GM12878 (cell line): ENCODE data around the gene CDSN. TPM values are rescaled to one million over a fixed set of nuclear protein-coding genes. Genes with fewer than 3 reads are reported as not detected.

ENCODE experiments used
- ATAC-seq: fragments of 200-7000 bp; cut with Tn5 transposase; 3 replicates; pipeline ENCODE4 v1.9.1; 2020; ENCODE audit warnings: mild to moderate bottlenecking, moderate library complexity
- BruUV-seq: library from RNA; stranded (reverse); fragments of 400-500 nt; replicated peaks from 2 replicates; lab custom pipeline; 2021; lab: Mats Ljungman, UMichigan
- CTCF ChIA-PET: fragments of 300-600 bp; sonication (Branson Sonifier 250); formaldehyde crosslinking; extraction: SDS; loops from one replicate; lab custom pipeline; 2021; ENCODE audit warnings: inconsistent platforms; lab: Yijun Ruan, JAX
- POLR2A ChIA-PET: fragments of 350-600 bp; formaldehyde crosslinking; extraction: SDS; loops from one replicate; lab custom pipeline; 2021; ENCODE audit warnings: inconsistent platforms; lab: Charles Lee
- RAD21 ChIA-PET: fragments of 300-600 bp; sonication (Branson Sonifier 250); formaldehyde crosslinking; loops from one replicate; lab custom pipeline; 2023; ENCODE audit warnings: antibody characterized with exemption; ENCODE audit not compliant: unreplicated experiment; lab: Charles Lee
- SMC1A ChIA-PET: fragments of 300-600 bp; sonication (Branson Sonifier 250); formaldehyde crosslinking; loops from one replicate; lab custom pipeline; 2023; ENCODE audit not compliant: unreplicated experiment, uncharacterized antibody; lab: Charles Lee
- DNase-seq: peaks from one replicate; pipeline ENCODE4 v3.0.0-alpha.2; 2011; ENCODE audit warnings: low read depth, low spot score
- FAIRE-seq: peaks from 3 replicates; lab custom pipeline; 2011; peaks lifted over from hg19 to GRCh38; lab: Jason Lieb, UNC
- H2AFZ ChIP-seq: 2 replicates; pipeline ENCODE4 v1.6.0; 2011; ENCODE audit warnings: low read depth, low read length, control low read depth; ENCODE audit not compliant: control insufficient read depth
- H3K27ac ChIP-seq: 2 replicates; pipeline ENCODE4 v1.5.1; 2011; ENCODE audit warnings: control low read depth; ENCODE audit not compliant: control insufficient read depth, insufficient read depth
- H3K27me3 ChIP-seq, 2 experiments: replicated peaks in 1 of 2; 2 replicates each; pipeline versions ENCODE4 v1.6.0 to v1.6.1; 2011; ENCODE audit warnings: low read length in 1 of 2; ENCODE audit not compliant: control insufficient read depth in 2 of 2, insufficient read depth in 2 of 2
- H3K36me3 ChIP-seq, 2 experiments: 2 replicates each; pipeline ENCODE4 v1.5.1; 2011; ENCODE audit warnings: low read length in 1 of 2; ENCODE audit not compliant: control insufficient read depth in 2 of 2, insufficient read depth in 2 of 2
- H3K4me1 ChIP-seq: 2 replicates; pipeline ENCODE4 v1.6.1; 2011; ENCODE audit warnings: mild to moderate bottlenecking, low read length, moderate library complexity, mixed read lengths; ENCODE audit not compliant: control insufficient read depth, insufficient read depth
- H3K4me2 ChIP-seq: 2 replicates; pipeline ENCODE4 v1.6.0; 2011; ENCODE audit warnings: control low read depth; ENCODE audit not compliant: control insufficient read depth, insufficient read depth
- H3K4me3 ChIP-seq: fragments of 200-600 bp; sonication (generic); 2 replicates; pipeline ENCODE4 v1.5.1; 2016
- H3K79me2 ChIP-seq: 2 replicates; pipeline ENCODE4 v1.6.0; 2011; ENCODE audit warnings: low read length; ENCODE audit not compliant: control insufficient read depth, insufficient read depth
- H3K9ac ChIP-seq: 2 replicates; pipeline ENCODE4 v1.8.0; 2011; ENCODE audit warnings: low read length, control low read depth, mixed read lengths; ENCODE audit not compliant: control insufficient read depth, insufficient read depth
- H3K9me3 ChIP-seq: replicated peaks from 3 replicates; pipeline ENCODE4 v1.5.1; 2011; ENCODE audit warnings: mild to moderate bottlenecking, low read length; ENCODE audit not compliant: control insufficient read depth, insufficient read depth
- H4K20me1 ChIP-seq: 2 replicates; pipeline ENCODE4 v1.6.0; 2011; ENCODE audit not compliant: control insufficient read depth, insufficient read depth
- CREM ChIP-seq: IDR thresholded peaks from 2 replicates; pipeline ENCODE4 v1.6.1; 2014; ENCODE audit warnings: antibody characterized with exemption, low read depth
- ESRRA ChIP-seq: IDR thresholded peaks from 2 replicates; pipeline ENCODE4 v1.6.1; 2012; ENCODE audit warnings: mild to moderate bottlenecking, low read length, improper control_type of control experiment
- ETV6 ChIP-seq, 2 experiments: fragments of 450-650 bp in 1 of 2; IDR thresholded peaks in 1 of 2; conservative IDR thresholded peaks in 1 of 2; 2 replicates each; pipeline ENCODE4 v1.6.1; 2014; ENCODE audit warnings: antibody characterized with exemption in 1 of 2, borderline replicate concordance in 1 of 2, low read depth in 1 of 2, mild to moderate bottlenecking in 1 of 2, moderate library complexity in 1 of 2
- FOS ChIP-seq: IDR thresholded peaks from 3 replicates; pipeline ENCODE4 v1.6.1; 2011; ENCODE audit warnings: borderline replicate concordance; ENCODE audit not compliant: insufficient read length; ENCODE audit errors: extremely low read depth
- FOXK2 ChIP-seq: fragments of 450-650 bp; IDR thresholded peaks from 2 replicates; pipeline ENCODE4 v1.6.1; 2017; ENCODE audit warnings: mild to moderate bottlenecking, moderate library complexity
- KLF5 ChIP-seq: fragments of 450-650 bp; IDR thresholded peaks from 2 replicates; pipeline ENCODE4 v1.6.1; 2014; ENCODE audit warnings: mild to moderate bottlenecking; ENCODE audit not compliant: partially characterized antibody
- LARP7 ChIP-seq: fragments of 450-650 bp; IDR thresholded peaks from 2 replicates; pipeline ENCODE4 v1.6.1; 2017; ENCODE audit warnings: mild to moderate bottlenecking
- NFXL1 ChIP-seq: fragments of 450-650 bp; IDR thresholded peaks from 2 replicates; pipeline ENCODE4 v1.6.1; 2017; ENCODE audit warnings: antibody characterized with exemption, mild to moderate bottlenecking, borderline replicate concordance
- PAX5 ChIP-seq: IDR thresholded peaks from 2 replicates; pipeline ENCODE4 v1.6.1; 2011; ENCODE audit warnings: low read depth, low read length, borderline replicate concordance
- POLR2AphosphoS2 ChIP-seq: IDR thresholded peaks from 2 replicates; pipeline ENCODE4 v1.6.1; 2011; ENCODE audit warnings: low read depth, mild to moderate bottlenecking, low read length, improper control_type of control experiment, moderate library complexity
- SPI1 ChIP-seq: IDR thresholded peaks from 2 replicates; pipeline ENCODE4 v1.6.1; 2011; ENCODE audit warnings: low read depth, mild to moderate bottlenecking, low read length, moderate library complexity, borderline replicate concordance; ENCODE audit not compliant: insufficient read depth
- TCF12 ChIP-seq: IDR thresholded peaks from 2 replicates; pipeline ENCODE4 v1.6.1; 2011; ENCODE audit warnings: low read depth, mild to moderate bottlenecking, low read length
- ZBED1 ChIP-seq: IDR thresholded peaks from 2 replicates; pipeline ENCODE4 v1.6.1; 2016; ENCODE audit warnings: borderline replicate concordance
- WGBS: methylation state at CpG from one replicate; pipeline ENCODE4 v1.1.6; 2016; ENCODE audit warnings: low lambda C conversion rate; ENCODE audit not compliant: insufficient replicate concordance, insufficient coverage; ENCODE audit errors: missing lambda C conversion rate; 5-methylcytosine and 5-hydroxymethylcytosine counted together
- in situ Hi-C: fragments of 300-500 bp; cut with MboI; formaldehyde crosslinking; loops from 9 replicates; pipeline ENCODE4 v1.14.3; 2018; ENCODE audit warnings: mixed read lengths
- intact Hi-C: fragments of 100-400 bp; cut with micrococcal nuclease; formaldehyde crosslinking; loops from one replicate; pipeline ENCODE4 v1.14.2; 2022; ENCODE audit not compliant: unreplicated experiment
- polyA plus RNA-seq, 11 experiments: library from polyadenylated mRNA; depleted of rRNA in 4 of 11; unstranded in 6 of 11; stranded (reverse) in 5 of 11; fragments of >200 nt; fragmentation: Nextera tagmentation in 4 of 11; fragmentation: Illumina TruSeq in 1 of 11; extraction: Ambion mirVana in 4 of 11; extraction: Trizol in 1 of 11; gene quantifications; 1 replicate in 1 of 11; 2 replicates in 10 of 11; pipeline versions ENCODE4 v1.2.1 to v1.2.3, GENCODE V29; 2011 to 2016; ENCODE audit warnings: inconsistent platforms in 2 of 11, missing spikeins in 2 of 11, low read depth in 1 of 11
- total RNA-seq, 4 experiments: library from RNA; depleted of rRNA in 3 of 4; stranded (reverse); fragments of >200 nt in 3 of 4; fragmentation: Illumina TruSeq in 1 of 4; extraction: Trizol in 1 of 4; gene quantifications; 2 replicates each; pipeline versions ENCODE4 v1.2.1 to v1.2.3, GENCODE V29; 2013 to 2021
- TF ChIP-seq, protein P1 (sequence below): fragments of 450-650 bp; IDR thresholded peaks from 2 replicates; pipeline ENCODE4 v1.6.1; 2017; ENCODE audit warnings: mild to moderate bottlenecking, moderate library complexity
- TF ChIP-seq, protein P2 (sequence below): IDR thresholded peaks from 2 replicates; pipeline ENCODE4 v1.6.1; 2011; ENCODE audit warnings: borderline replicate concordance, low read depth, mild to moderate bottlenecking, moderate library complexity, low read length; ENCODE audit not compliant: insufficient read depth, poor library complexity, severe bottlenecking

Gene CDSN
- total and polyA plus RNA-seq, 10 of the 15 experiments (the other 5 are each of a cell fraction or from before 2014, with no cell fraction given) = 0.01 TPM; not detected in 9

DNA sequence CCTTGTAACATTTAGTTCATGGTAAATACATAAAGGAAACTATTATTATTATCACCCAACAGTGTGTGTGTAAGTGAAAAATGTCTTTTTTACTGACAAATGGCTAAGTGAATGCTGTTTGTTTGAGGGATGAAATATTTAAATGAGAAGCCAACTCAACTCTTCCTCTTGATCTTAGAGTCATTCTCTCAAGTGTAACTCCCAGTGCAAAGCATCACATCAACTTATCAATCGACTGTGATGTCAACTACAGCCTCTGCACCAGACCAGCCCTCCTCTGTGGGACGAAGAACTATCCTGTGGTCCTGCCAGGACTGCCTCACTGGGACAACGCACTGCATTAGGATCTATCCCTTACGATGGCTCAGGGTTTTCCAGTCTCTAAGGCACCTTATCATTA is 13.2 kb downstream of the CDSN start (continued):
- TF ChIP-seq, protein P1, sequence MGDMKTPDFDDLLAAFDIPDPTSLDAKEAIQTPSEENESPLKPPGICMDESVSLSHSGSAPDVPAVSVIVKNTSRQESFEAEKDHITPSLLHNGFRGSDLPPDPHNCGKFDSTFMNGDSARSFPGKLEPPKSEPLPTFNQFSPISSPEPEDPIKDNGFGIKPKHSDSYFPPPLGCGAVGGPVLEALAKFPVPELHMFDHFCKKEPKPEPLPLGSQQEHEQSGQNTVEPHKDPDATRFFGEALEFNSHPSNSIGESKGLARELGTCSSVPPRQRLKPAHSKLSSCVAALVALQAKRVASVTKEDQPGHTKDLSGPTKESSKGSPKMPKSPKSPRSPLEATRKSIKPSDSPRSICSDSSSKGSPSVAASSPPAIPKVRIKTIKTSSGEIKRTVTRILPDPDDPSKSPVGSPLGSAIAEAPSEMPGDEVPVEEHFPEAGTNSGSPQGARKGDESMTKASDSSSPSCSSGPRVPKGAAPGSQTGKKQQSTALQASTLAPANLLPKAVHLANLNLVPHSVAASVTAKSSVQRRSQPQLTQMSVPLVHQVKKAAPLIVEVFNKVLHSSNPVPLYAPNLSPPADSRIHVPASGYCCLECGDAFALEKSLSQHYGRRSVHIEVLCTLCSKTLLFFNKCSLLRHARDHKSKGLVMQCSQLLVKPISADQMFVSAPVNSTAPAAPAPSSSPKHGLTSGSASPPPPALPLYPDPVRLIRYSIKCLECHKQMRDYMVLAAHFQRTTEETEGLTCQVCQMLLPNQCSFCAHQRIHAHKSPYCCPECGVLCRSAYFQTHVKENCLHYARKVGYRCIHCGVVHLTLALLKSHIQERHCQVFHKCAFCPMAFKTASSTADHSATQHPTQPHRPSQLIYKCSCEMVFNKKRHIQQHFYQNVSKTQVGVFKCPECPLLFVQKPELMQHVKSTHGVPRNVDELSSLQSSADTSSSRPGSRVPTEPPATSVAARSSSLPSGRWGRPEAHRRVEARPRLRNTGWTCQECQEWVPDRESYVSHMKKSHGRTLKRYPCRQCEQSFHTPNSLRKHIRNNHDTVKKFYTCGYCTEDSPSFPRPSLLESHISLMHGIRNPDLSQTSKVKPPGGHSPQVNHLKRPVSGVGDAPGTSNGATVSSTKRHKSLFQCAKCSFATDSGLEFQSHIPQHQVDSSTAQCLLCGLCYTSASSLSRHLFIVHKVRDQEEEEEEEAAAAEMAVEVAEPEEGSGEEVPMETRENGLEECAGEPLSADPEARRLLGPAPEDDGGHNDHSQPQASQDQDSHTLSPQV = no peak
- no peak for TF ChIP-seq PAX5
- no peak for TF ChIP-seq KLF5
- no peak for TF ChIP-seq ZBED1

- Histone ChIP-seq H3K9ac (no peak overlapping the region), H3K36me3 (no peaks in the 10 kb centered on the region), H3K27ac (no peak overlapping the region), H3K79me2 (no peaks in the 10 kb centered on the region), H3K4me2 (no peak overlapping the region), H4K20me1 (no peaks in the 10 kb centered on the region), H3K4me3 (no peak overlapping the region), H2AFZ (no peak overlapping the region), H3K27me3 (peaks cover 0 to 2% of the 10 kb centered on the region in 2 experiments; a peak in 1 of 4 replicates), H3K9me3 (no peaks in the 10 kb centered on the region), H3K4me1 (no peaks in the 10 kb centered on the region)
- DNase-seq = no peak
- ChIA-PET SMC1A (interaction anchor here (0.6 kb wide), 1 partner anchor 48 kb away, joined by 3 read pairs; no protein-coding TSS in a partner anchor), CTCF (interaction anchor here (0.6 to 1.0 kb wide), 2 partner anchors 24 to 188 kb away, joined by 3 read pairs; no protein-coding TSS in a partner anchor), POLR2A (no interaction called here), RAD21 (no interaction called here)
- intact Hi-C loops (no loop called here), in situ Hi-C loops (no loop called here)
- FAIRE-seq = no peak
- TF ChIP-seq, protein P2, sequence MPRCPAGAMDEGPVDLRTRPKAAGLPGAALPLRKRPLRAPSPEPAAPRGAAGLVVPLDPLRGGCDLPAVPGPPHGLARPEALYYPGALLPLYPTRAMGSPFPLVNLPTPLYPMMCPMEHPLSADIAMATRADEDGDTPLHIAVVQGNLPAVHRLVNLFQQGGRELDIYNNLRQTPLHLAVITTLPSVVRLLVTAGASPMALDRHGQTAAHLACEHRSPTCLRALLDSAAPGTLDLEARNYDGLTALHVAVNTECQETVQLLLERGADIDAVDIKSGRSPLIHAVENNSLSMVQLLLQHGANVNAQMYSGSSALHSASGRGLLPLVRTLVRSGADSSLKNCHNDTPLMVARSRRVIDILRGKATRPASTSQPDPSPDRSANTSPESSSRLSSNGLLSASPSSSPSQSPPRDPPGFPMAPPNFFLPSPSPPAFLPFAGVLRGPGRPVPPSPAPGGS = no peak
- no peak for TF ChIP-seq LARP7
- TF ChIP-seq SPI1 = no peak
- TF ChIP-seq ESRRA = no peak
- no peak for TF ChIP-seq NFXL1
- TF ChIP-seq TCF12 = no peak
- no peak for TF ChIP-seq CREM
- no peak for TF ChIP-seq POLR2AphosphoS2
- TF ChIP-seq FOS = no peak
- no peak for TF ChIP-seq FOXK2
- no peak for TF ChIP-seq ETV6 (conservative IDR thresholded peaks at IDR 0.05 in 1 of 2, IDR thresholded peaks at IDR 0.05 in 1 of 2; ENCODE audit: borderline replicate concordance in 1 of 2, low read depth in 1 of 2)
- 46% methylated on average over 2 of the region's 2 CpGs for WGBS
- no peak for ATAC-seq
- BruUV-seq = no TSS peak
These were observed 17.1 kb downstream of the CDSN start for GRCh38 chr6:31103136-31103535.
